ENCODE results near the gene ECSIT.
"Not testable (repeated sequence)": the region's sequence is repeated elsewhere in the genome, so short reads cannot be mapped to it uniquely, and the experiment has no call there.

The ECSIT gene

DNA sequence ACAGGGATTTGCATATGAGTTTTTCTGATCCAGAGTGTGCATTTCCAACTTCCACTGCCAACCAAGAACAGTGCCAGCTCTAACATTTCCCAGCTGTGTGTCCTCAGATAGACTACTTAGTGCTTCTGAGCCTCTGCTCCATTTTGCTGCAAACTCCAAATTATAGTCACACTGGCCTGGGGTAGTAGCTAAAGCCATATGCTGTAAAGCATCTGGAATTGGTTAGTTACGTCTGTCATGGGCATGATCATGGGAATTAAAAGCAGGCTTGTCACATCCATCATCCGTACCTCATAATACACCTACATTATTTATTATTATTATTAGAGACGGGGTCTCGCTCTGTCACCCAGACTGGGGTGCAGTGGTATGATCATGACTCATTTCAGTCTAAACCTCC, 55.2 kb downstream of the ECSIT start:
- no peak for DNase-seq

DNA sequence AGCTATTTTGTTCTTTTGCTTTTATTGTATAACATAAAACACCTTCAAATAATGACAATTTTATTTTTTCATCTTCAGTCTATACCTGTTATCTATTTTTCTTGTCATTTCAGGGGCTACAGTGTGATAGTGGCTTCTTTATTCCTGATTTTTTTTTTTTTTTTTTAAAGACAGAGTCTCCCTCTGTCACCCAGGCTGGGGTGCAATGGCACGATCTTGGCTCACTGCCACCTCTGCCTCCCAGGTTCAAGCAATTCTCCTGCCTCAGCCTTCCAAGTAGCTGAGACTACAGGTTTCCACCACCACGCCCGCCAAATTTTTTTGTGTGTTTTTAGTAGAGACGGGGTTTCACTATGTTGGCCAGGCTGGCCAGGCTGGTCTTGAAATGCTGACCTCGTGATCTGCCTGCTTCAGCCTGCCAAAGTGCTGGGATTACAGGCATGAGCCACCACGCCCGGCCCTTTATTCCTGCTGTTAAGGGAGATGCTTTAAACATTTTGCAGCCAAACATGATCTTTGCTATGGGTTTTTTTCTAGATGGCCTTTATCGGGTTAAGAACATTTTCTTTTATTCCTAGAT, 60.6 kb downstream of the ECSIT start:
- DNase-seq = not testable (repeated sequence)

DNA sequence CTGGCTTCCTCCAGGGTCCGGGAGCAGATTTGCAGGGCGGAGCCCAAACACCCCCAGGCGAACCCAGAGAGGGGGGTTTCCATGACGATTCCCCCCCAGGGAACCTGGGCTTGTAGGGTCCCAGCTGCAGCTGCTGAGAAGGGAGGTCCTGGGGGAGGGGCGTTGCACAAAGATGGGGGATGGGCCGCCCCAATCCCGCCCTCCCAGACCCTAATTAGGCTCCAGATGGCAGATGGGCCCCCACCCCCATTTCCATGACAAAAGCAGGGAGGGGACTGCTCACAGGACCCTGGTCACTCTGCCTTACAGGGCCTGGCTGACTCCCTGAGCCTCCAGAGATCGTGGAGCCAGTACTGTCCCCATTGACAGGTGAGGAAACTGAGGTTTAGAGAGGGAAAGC, 63.3 kb downstream of the ECSIT start:
- DNase-seq = no peak

DNA sequence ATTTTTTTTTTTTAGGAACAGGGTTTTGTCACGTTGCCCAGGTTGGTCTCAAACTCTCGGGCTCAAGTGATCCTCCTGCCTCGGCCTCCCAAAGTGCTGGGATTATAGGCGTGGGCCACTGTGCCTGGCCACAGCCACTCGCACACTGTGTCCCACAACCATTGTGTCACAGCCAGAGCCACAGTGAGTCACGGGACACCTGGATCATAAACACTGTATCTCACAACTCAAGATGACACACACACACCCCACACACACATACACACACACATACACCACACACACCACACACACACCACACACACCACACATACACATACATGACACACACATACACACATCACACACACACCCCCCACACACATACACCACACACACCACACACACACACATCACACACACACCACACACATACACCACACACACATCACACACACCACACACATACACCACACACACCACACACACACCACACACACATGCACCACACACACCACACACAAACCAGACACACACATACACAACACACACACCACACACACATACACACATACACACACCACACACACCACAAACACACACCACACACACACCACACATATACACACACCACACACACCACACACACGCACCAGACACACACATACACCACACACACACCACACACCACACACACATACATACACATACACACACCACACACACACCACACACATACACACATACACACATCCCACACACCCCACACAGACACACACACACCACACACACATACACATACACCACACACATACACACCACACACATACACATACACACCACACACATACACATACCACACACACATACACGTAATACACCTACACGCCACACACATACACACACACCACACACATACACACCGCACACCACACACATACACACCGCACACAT, 64.3 kb downstream of the ECSIT start:
- DNase-seq = no peak

DNA sequence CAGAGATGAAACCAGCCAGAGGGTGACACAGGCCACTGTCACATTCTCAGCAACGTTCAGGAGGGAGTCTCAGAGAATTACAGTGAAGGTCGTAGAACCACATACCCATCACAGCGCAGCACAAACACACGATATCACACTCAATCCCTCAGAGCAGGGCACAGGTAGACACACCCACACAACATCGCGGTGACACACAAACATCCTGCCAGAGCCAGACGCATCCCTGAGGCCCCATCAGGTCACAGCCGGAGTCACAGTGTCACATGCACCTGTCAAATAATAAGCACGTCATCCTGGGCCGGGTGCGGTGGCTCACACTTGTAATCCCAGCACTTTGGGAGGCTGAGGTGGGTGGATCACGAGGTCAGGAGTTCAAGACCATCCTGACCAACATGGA, 65.5 kb downstream of the ECSIT start:
- DNase-seq = no peak

DNA sequence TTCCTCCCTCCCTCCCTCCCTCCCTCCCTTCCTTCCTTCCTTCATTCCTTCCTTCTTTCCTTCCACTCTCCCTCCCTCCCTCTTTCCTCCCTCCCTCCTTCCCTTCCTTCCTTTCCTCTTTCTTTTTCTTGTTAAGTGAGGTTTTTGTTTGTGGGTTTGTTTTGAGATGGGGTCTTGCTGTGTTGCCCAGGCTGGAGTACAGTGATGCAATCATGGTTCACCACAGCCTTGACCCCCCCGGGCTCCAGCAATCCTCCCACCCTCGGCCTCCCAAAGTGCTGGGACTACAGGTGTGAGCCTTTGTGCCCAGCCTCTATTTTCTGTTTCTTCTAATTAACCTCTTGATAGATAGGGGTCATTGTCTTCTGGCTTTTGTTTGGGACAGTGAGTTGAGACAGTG, 67.5 kb downstream of the ECSIT start:
- DNase-seq = no peak

DNA sequence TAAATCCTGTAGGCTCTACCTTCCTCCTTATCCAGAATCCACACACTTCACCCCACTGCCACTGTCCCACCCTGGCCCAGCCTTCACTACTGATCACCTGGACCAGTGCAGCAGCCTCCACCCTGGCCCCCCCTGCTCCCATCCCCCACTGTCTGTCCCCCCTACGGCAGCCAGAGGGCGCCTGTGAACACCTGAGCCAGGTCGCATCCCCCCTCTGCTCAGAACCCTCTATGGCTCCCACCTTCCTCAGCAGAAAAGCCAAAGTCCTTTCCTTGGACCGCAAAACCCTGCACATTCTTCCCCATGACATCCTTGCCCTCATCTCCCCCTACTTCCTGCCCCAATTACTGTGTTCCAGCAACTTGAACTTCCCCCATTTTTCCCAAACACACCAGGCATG, 68.7 kb downstream of the ECSIT start:
- no peak for DNase-seq

DNA sequence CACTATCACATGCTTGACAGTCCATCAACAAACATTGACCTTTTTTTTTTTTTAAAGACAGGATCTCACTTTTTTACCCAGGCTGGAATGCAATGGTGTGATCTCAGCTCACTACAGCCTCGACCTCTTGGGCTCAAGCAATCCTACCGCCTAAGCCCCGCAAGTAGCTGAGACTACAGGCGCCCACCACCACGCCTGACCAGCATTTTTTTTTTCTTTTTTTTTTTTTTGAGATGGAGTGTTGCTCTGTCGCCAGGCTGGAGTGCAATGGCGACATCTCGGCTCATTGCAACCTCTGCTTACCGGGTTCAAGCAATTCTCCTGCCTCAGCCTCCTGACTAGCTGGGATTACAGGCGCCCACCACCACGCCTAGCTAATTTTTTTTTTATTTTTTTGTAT, 70.0 kb downstream of the ECSIT start:
- DNase-seq = not testable (repeated sequence)

DNA sequence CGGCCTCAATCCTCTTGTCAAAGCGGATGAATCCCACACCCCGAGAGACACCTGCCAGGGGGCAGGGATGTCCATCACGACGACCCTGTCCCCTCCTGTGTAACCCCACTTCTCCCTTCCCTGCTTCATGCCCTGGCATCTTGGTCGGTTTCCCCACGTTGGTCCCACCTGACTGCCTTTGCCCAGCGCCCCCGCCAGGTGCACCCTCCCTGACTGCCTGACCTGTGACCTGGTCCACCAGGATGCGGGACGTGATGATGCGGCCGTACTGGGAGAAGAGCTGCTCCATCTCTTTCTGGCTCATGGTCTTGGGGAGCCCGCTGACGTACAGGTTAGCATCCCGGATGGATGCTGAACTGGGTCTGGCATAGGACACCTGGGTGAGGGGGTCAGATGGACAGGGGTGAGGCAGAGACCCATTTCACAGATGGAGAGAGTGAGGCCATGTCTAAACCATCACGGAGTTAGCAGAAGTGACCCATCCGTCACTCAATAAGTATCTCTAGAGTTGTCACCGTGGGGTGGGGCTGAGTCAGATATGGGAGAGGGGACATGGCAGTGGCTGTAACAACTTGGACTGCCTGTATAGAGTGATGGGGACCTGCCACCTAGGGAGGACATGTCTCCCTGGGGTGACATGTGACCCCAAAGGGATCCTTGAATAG, 70.6 kb downstream of the ECSIT start:
- no peak for DNase-seq

DNA sequence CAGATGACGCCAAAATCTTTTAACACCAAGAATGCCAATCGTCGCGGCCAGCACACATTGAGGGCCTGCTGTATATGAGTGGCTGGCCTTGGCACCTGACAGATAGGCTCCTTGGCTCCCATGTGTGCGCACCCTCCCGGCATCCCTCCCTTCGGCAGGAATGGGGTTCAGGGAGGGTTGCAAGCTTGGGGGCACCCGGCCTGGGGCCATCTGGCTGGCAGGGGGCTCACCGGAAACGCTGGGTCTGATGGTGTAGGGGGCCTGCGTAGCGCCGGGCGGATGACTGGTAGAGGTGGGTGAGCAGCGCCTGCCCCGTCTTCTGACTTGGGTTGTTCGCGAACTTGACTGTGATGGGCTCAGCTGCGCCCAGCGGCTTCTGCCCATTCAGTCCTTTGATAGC, 71.1 kb downstream of the ECSIT start:
- DNase-seq = no peak

DNA sequence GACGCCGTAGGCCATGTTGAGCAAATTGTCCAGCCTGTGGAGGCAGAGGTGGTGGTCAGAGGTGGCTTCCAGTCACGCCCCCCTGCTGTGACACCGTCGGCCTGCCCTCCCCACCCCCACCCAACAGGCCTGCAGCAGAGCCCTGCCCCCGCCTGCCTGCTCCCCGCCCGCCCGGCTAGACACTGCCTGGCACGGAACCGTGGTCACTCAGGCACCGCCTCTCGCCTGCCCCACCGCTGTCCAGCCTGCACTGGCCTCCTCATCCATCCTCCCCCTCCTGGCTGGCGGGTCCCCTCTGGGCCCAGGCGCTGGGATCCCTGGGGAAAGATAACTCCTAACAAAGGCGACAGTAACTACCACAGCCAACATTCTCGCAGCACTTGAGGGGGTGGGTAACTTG, 71.8 kb downstream of the ECSIT start:
- DNase-seq = no peak

DNA sequence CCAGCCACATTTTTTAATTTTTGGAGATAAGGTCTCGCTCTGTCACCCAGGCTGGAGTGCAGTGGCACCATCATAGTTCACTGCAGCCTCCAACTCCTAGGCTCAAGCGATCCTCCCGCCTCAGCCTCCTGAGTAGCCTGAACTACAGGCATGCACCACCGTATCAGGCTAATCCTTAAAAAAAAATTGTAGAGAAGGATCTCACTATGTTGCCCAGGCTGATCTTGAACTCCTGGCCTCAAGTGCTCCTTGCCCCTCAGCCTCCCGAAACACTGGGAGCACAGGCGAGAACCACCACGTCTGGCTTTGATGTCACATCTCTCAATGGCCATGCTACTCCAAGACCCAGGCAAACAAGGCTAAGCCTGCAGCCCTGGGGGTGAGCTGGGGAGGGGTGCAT, 72.3 kb downstream of the ECSIT start:
- no peak for DNase-seq

Data from CD4-positive, alpha-beta T cell treated with Interleukin-17A for 1 hour (primary cell).